Sigmoid colon (tissue), 7 donors: ENCODE data around the gene ITGA1. TPM values are rescaled to one million over a fixed set of nuclear protein-coding genes. Genes with fewer than 3 reads are reported as not detected.
A peak's percentile ranks its signal among the peaks of the same experiment; 100 is the strongest.

Source experiments
- DNase-seq: peaks from one replicate; pipeline ENCODE4 v3.0.0-alpha.2; 2019
- H3K27ac ChIP-seq, 4 donors: fragments of 200-600 bp; sonication (generic); one replicate each; pipeline ENCODE4 v1.5.1; 2016 to 2019; ENCODE audit warnings: mild to moderate bottlenecking in 1 of 4
- H3K27me3 ChIP-seq, 3 donors: fragments of 200-600 bp; sonication (generic); one replicate each; pipeline ENCODE4 v1.5.1; 2019; ENCODE audit warnings: mild to moderate bottlenecking in 1 of 3
- H3K36me3 ChIP-seq, 4 donors: fragments of 200-600 bp; sonication (generic); one replicate each; pipeline ENCODE4 v1.5.1; 2016 to 2019
- H3K4me1 ChIP-seq, 4 donors: fragments of 200-600 bp; sonication (generic); one replicate each; pipeline ENCODE4 v1.5.1; 2017 to 2019
- H3K4me3 ChIP-seq, 4 donors: fragments of 200-600 bp; sonication (generic); one replicate each; pipeline ENCODE4 v1.5.1; 2017 to 2019; ENCODE audit warnings: mild to moderate bottlenecking in 2 of 4, moderate library complexity in 1 of 4
- H3K9me3 ChIP-seq, 4 donors: fragments of 200-600 bp in 3 of 4; sonication (generic) in 3 of 4; one replicate each; pipeline versions ENCODE4 v1.5.1 to v1.6.1; 2013 to 2019
- CTCF ChIP-seq, 4 experiments: fragments of 450-650 bp in 3 of 4; fragments of 200-600 bp in 1 of 4; IDR thresholded peaks; one replicate each; pipeline ENCODE4 v1.5.1; 2016 to 2019; ENCODE audit warnings: antibody characterized with exemption in 4 of 4, mild to moderate bottlenecking in 3 of 4, moderate library complexity in 2 of 4
- EP300 ChIP-seq, 4 donors: sonication (generic); formaldehyde crosslinking; IDR thresholded peaks; one replicate each; pipeline ENCODE4 v1.6.1; 2017; ENCODE audit warnings: antibody characterized with exemption in 4 of 4
- POLR2A ChIP-seq, 2 donors: fragments of 450-650 bp; IDR thresholded peaks; one replicate each; pipeline ENCODE4 v1.6.1; 2016; ENCODE audit warnings: antibody characterized with exemption in 2 of 2, mild to moderate bottlenecking in 2 of 2, moderate library complexity in 2 of 2
- POLR2AphosphoS5 ChIP-seq, 4 donors: sonication (generic); formaldehyde crosslinking; IDR thresholded peaks; one replicate each; pipeline ENCODE4 v1.6.1; 2017; ENCODE audit warnings: antibody characterized with exemption in 4 of 4
- WGBS, 2 donors: extraction: QIAGEN DNeasy Blood & Tissue Kit; methylation state at CpG; one replicate each; pipeline ENCODE4 v1.1.7; 2013; 5-methylcytosine and 5-hydroxymethylcytosine counted together
- intact Hi-C: fragments of 100-400 bp; cut with DNase I; formaldehyde crosslinking; loops from one replicate; pipeline ENCODE4 v1.15.1; 2023
- polyA plus RNA-seq, 3 donors: library from polyadenylated mRNA; stranded (reverse); fragments of 200-250 nt; gene quantifications; one replicate each; pipeline ENCODE4 v1.2.3, GENCODE V29; 2013
- total RNA-seq, 4 donors: library from RNA; depleted of rRNA; stranded (reverse); fragments of >200 nt; gene quantifications; one replicate each; pipeline ENCODE4 v1.1.0, GENCODE V29; 2016
- donor health status: healthy with polysubstance abuse.
- donor health status: Bipolar disorder and iron deficiency.
- donor health status: healthy.

Gene ITGA1
- total and polyA plus RNA-seq, 7 donors = 1.8 to 511 (median 162) TPM

- H3K4me1 ChIP-seq = peaks cover 0 to 14% (median 8%) of the 10 kb centered on the region in 4 donors
- WGBS, 2 donors = 54 to 73% methylated on average over 2 of the region's 2 CpGs
- H3K9me3 ChIP-seq = no peaks in the 10 kb centered on the region
- H3K4me3 ChIP-seq = no peak overlapping the region
- H3K36me3 ChIP-seq = no peaks in the 10 kb centered on the region
- no peaks in the 10 kb centered on the region for H3K27me3 ChIP-seq
- peak in 1 of 4 donors; percentile 7 for TF ChIP-seq POLR2AphosphoS5 (IDR thresholded peaks at IDR 0.05)
- TF ChIP-seq CTCF (IDR thresholded peaks at IDR 0.05) = no peak
- peak overlapping the region in 1 of 4 donors; percentile 14 for H3K27ac ChIP-seq
- no peak for DNase-seq
- intact Hi-C loops = no loop called here
Observed at GRCh38 chr5:52783226-52783959, 4.3 kb upstream of the ITGA1 start.

DNA sequence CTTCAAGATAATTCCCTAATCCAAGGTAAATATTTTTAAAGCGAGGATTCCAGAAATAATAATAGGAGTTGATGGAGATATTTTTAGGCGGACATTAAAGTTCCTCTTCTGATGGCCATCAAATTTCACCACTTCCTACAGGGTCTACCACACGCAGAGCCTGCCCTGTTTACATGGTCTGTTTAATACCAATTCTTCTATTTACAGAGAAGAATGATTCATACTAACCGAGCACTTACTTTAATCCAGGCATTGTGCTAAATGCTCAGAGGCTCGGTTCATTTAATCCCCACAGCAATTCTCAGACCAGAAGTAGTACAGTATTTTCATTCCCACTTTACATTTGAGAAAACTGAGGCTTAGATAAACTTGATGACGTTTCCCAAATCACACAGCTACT lies 3.0 kb upstream of the ITGA1 start:
- Histone ChIP-seq H3K9me3 (no peaks in the 10 kb centered on the region), H3K36me3 (no peaks in the 10 kb centered on the region), H3K27ac (no peak overlapping the region), H3K4me1 (peaks cover 0 to 14% (median 8%) of the 10 kb centered on the region in 4 donors), H3K4me3 (no peak overlapping the region), H3K27me3 (no peaks in the 10 kb centered on the region)
- intact Hi-C loops = loop anchor here (5.0 kb wide), 2 partner anchors 57 to 78 kb away; no protein-coding TSS in a partner anchor
- no peak for DNase-seq
- TF ChIP-seq POLR2AphosphoS5 (IDR thresholded peaks at IDR 0.05) (no peak), POLR2A (IDR thresholded peaks at IDR 0.05) (no peak), EP300 (IDR thresholded peaks at IDR 0.05) (no peak), CTCF (IDR thresholded peaks at IDR 0.05) (no peak)
- 52 to 58% methylated on average over 6 of the region's 6 CpGs for WGBS, 2 donors

- Histone ChIP-seq H3K36me3 (no peaks in the 10 kb centered on the region), H3K4me1 (peaks cover 0 to 26% (median 15%) of the 10 kb centered on the region in 4 donors), H3K27ac (peak overlapping the region; percentile 91 to 97 (median 95)), H3K9me3 (no peaks in the 10 kb centered on the region), H3K27me3 (no peaks in the 10 kb centered on the region), H3K4me3 (no peak overlapping the region)
- 21 to 55% methylated on average over 4 of the region's 4 CpGs for WGBS, 2 donors
- no peak for DNase-seq
- intact Hi-C loops = loop anchor here (5.0 kb wide), 2 partner anchors 59 to 76 kb away; no protein-coding TSS in a partner anchor
- no peak for TF ChIP-seq POLR2AphosphoS5 (IDR thresholded peaks at IDR 0.05)
- TF ChIP-seq CTCF (IDR thresholded peaks at IDR 0.05) = no peak
- TF ChIP-seq POLR2A (IDR thresholded peaks at IDR 0.05) = no peak
- TF ChIP-seq EP300 (IDR thresholded peaks at IDR 0.05) = no peak
Observed at GRCh38 chr5:52786391-52786790, 1.3 kb upstream of the ITGA1 start.

DNA sequence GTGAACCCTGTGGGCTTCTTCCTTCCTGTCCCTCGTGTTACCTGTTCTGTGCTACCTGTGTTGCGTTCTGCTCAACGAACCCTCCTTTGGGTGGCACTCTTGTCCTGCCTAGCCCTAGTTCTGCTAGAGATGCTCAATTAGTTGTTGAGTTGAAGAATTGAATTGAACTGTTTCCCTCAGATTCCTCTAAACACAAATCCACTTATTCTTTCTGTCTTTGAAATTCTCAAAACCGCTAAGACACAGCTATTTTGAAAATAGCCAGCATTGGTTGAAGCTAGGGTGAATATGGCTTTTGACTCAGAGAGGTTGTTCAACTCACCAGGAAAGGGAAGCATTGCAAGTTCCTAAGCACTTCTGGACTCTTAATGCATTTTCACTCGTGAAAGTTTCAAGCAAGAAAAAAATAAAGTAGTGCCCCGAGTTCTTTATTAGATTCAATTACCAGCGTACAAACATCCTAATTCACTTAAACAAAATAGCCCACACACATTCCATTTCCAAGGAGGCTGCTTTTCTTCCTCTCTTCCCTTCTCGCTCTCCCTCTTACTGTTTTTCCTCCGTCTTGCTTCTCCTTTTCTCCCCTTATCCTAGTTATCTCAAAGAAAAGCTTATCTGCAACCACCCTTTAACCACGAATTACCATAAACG lies 642 bp upstream of the ITGA1 start:
- TF ChIP-seq EP300 (IDR thresholded peaks at IDR 0.05) (no peak), POLR2AphosphoS5 (IDR thresholded peaks at IDR 0.05) (peak in 1 of 4 donors; percentile 8), CTCF (IDR thresholded peaks at IDR 0.05) (peak in 2 of 4 experiments; percentile 27 to 34), POLR2A (IDR thresholded peaks at IDR 0.05) (no peak)
- 2 to 5% methylated on average over 11 of the region's 11 CpGs for WGBS, 2 donors
- Histone ChIP-seq H3K4me3 (peak overlapping the region; percentile 75 to 83 (median 80)), H3K4me1 (peaks cover 0 to 33% (median 19%) of the 10 kb centered on the region in 4 donors), H3K36me3 (no peaks in the 10 kb centered on the region), H3K27ac (peak overlapping the region; percentile 91 to 97 (median 95)), H3K9me3 (no peaks in the 10 kb centered on the region), H3K27me3 (no peaks in the 10 kb centered on the region)
- peak; percentile 67 for DNase-seq
- intact Hi-C loops = loop anchor here (1.0 to 5.0 kb wide), 4 partner anchors 60 to 309 kb away; no protein-coding TSS in a partner anchor
